ENCODE results near the gene OR5I1. TPM values are rescaled to one million over a fixed set of nuclear protein-coding genes. Genes with fewer than 3 reads are reported as not detected.

The OR5I1 gene
- total RNA-seq, 2 donors from 2014 or later: not detected

Other genes starting within 250 kb of the OR5I1 start
- not detected for gene OR5D13, start 163.0 kb downstream of the OR5I1 start, total RNA-seq
- not detected for gene OR5D14, start 140.8 kb downstream of the OR5I1 start, total RNA-seq
- not detected for gene OR5L1, start 125.0 kb downstream of the OR5I1 start, total RNA-seq
- gene OR5D18, start 116.8 kb downstream of the OR5I1 start, total RNA-seq: not detected
- gene OR5L2, start 109.2 kb downstream of the OR5I1 start, total RNA-seq: not detected
- gene OR5D16, start 97.6 kb downstream of the OR5I1 start, total RNA-seq: not detected
- gene TRIM51, start 53.1 kb downstream of the OR5I1 start, total RNA-seq: under 1 TPM in 1 of 2 donors, not detected in 1; 0.17 TPM
- gene OR5W2, start 21.8 kb downstream of the OR5I1 start, total RNA-seq: not detected
- not detected for gene OR10AG1, start 33.5 kb upstream of the OR5I1 start, total RNA-seq
- not detected for gene OR5F1, start 58.2 kb upstream of the OR5I1 start, total RNA-seq
- not detected for gene OR5AS1, start 91.3 kb upstream of the OR5I1 start, total RNA-seq
- gene OR8I2, start 156.9 kb upstream of the OR5I1 start, total RNA-seq: not detected
- gene OR8H2, start 167.3 kb upstream of the OR5I1 start, total RNA-seq: not detected
- not detected for gene OR8H3, start 186.0 kb upstream of the OR5I1 start, total RNA-seq
- gene OR8J3, start 203.8 kb upstream of the OR5I1 start, total RNA-seq: not detected
- gene OR8K5, start 223.9 kb upstream of the OR5I1 start, total RNA-seq: not detected
- not detected for gene OR5J2, start 240.2 kb upstream of the OR5I1 start, total RNA-seq

All from T-helper 17 cell (primary cell).